BJ (cell line): Measurements from ENCODE around the gene ICA1. TPM values are rescaled to one million over a fixed set of nuclear protein-coding genes. Genes with fewer than 3 reads are reported as not detected.

Experiments
- CTCF ChIA-PET: fragments of 350-600 bp; formaldehyde crosslinking; extraction: SDS; loops from one replicate; lab custom pipeline; 2021; ENCODE audit warnings: antibody characterized with exemption, inconsistent platforms; lab: Yijun Ruan, JAX
- POLR2A ChIA-PET: fragments of 300-600 bp; sonication (Branson Sonifier 250); formaldehyde crosslinking; extraction: SDS; loops from one replicate; lab custom pipeline; 2021; ENCODE audit warnings: antibody characterized with exemption; lab: Charles Lee
- DNase-seq: peaks from one replicate; pipeline ENCODE4 v3.0.0-alpha.2; 2011; ENCODE audit warnings: low read depth
- H3K27me3 ChIP-seq: 2 replicates; pipeline ENCODE4 v1.6.0; 2011; ENCODE audit warnings: low read length; ENCODE audit not compliant: control insufficient read depth, insufficient read depth
- H3K36me3 ChIP-seq: 2 replicates; pipeline ENCODE4 v1.5.1; 2011; ENCODE audit warnings: low read length; ENCODE audit not compliant: control insufficient read depth, insufficient read depth
- H3K4me3 ChIP-seq: 2 replicates; pipeline ENCODE4 v1.5.1; 2011; ENCODE audit warnings: low read depth, mild to moderate bottlenecking, control low read depth, low read length
- CTCF ChIP-seq: IDR thresholded peaks from 2 replicates; pipeline ENCODE4 v1.5.1; 2011; ENCODE audit warnings: low read depth, mild to moderate bottlenecking, control low read depth, inconsistent platforms, low read length, moderate library complexity; ENCODE audit not compliant: insufficient read depth
- polyA plus RNA-seq: library from polyadenylated mRNA; depleted of rRNA; stranded (reverse); fragments of >200 nt; gene quantifications from 2 replicates; pipeline ENCODE4 v1.2.3, GENCODE V29; 2011

ICA1 gene
- polyA plus RNA-seq, 1 experiment = 0.15 TPM

GRCh38 chr7:8209353-8209752 is 52.6 kb downstream of the ICA1 start:
- TF ChIP-seq CTCF = no peak
- no peak for DNase-seq
- no peak overlapping the region for H3K4me3 ChIP-seq
- no peaks in the 10 kb centered on the region; the same call in none of the 2 replicates for H3K27me3 ChIP-seq
- CTCF ChIA-PET = interaction anchor here (1.1 kb wide), 1 partner anchor 9 kb away, joined by 3 read pairs; no protein-coding TSS in a partner anchor
- POLR2A ChIA-PET = no interaction called here
- H3K36me3 ChIP-seq = no peaks in the 10 kb centered on the region

DNA sequence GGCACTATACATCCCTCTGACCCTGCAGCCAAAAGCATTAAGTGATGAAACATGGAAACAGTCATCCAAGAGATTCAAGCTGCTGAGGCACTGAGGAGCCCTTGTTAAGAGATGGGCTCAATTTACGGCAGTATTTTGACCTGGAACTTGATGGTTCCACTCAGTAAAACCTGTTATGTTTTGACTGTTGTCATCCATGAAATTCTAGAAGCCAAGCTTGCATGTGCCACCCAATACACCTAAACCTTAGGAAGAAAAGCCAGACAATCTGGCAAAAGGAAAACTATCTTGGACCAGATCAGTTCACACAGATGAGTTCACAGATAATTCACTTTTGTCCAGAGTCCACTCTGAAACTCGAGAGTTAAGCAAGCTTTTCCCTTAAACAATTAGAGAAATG is 53.2 kb downstream of the ICA1 start:
- DNase-seq = no peak
- no peak for TF ChIP-seq CTCF
- CTCF ChIA-PET = interaction anchor here (1.1 kb wide), 1 partner anchor 9 kb away, joined by 3 read pairs; no protein-coding TSS in a partner anchor
- POLR2A ChIA-PET = no interaction called here
- Histone ChIP-seq H3K36me3 (no peaks in the 10 kb centered on the region), H3K27me3 (no peaks in the 10 kb centered on the region; the same call in none of the 2 replicates), H3K4me3 (no peak overlapping the region)

GRCh38 chr7:8206956-8207355 is 55.0 kb downstream of the ICA1 start:
- no peak for DNase-seq
- no peak for TF ChIP-seq CTCF
- ChIA-PET POLR2A (no interaction called here), CTCF (no interaction called here)
- Histone ChIP-seq H3K36me3 (no peaks in the 10 kb centered on the region), H3K27me3 (no peaks in the 10 kb centered on the region; the same call in none of the 2 replicates), H3K4me3 (no peak overlapping the region)

DNA sequence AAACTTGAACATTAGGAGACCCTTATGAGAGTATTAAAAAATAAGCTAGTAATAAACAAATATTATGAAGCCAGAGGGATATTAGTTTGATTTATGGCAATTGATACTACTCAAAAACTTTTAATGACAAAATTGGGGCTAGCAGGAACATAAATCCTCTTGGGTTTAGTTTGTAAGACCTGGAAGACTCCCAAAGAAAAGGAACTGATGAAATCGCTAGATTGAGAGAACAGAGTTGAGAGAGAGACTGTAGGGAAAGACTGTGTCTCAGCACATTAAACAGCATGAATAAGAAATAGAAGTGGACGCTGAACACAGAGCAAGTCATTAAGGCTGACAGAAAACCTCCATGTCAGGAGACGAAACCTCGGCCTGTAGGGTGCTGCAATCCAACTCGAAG is 56.4 kb downstream of the ICA1 start:
- TF ChIP-seq CTCF = no peak
- Histone ChIP-seq H3K4me3 (no peak overlapping the region), H3K27me3 (no peaks in the 10 kb centered on the region; the same call in none of the 2 replicates), H3K36me3 (no peaks in the 10 kb centered on the region)
- DNase-seq = no peak
- CTCF ChIA-PET = interaction anchor here (0.9 kb wide), 1 partner anchor 13 kb away, joined by 4 read pairs; no protein-coding TSS in a partner anchor
- POLR2A ChIA-PET = no interaction called here

DNA sequence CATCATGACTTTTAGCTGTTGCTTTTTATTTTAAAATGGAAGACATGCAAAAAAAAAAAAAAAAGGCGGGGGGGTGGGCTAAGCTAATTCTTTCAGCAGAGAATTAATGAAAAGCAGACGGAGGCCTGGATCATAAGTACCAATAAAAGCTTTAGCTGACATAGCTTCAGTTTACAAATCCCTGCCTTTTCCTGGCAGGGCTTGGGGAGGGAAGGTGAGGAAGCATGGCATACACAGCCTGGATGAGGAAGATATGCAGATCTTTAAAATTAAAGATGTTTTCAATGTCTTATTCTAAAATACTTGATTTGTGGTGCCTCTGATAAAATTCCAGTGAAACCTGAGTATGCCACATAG is 57.0 kb downstream of the ICA1 start:
- no peak for TF ChIP-seq CTCF
- Histone ChIP-seq H3K36me3 (no peaks in the 10 kb centered on the region), H3K27me3 (no peaks in the 10 kb centered on the region; the same call in none of the 2 replicates), H3K4me3 (no peak overlapping the region)
- no peak for DNase-seq
- ChIA-PET POLR2A (no interaction called here), CTCF (interaction anchor here (0.7 to 0.9 kb wide), 2 partner anchors 12 to 14 kb away, joined by 4 read pairs; no protein-coding TSS in a partner anchor)
